ENCODE results near the gene TMEFF2.

The TMEFF2 gene, protein sequence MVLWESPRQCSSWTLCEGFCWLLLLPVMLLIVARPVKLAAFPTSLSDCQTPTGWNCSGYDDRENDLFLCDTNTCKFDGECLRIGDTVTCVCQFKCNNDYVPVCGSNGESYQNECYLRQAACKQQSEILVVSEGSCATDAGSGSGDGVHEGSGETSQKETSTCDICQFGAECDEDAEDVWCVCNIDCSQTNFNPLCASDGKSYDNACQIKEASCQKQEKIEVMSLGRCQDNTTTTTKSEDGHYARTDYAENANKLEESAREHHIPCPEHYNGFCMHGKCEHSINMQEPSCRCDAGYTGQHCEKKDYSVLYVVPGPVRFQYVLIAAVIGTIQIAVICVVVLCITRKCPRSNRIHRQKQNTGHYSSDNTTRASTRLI

DNA sequence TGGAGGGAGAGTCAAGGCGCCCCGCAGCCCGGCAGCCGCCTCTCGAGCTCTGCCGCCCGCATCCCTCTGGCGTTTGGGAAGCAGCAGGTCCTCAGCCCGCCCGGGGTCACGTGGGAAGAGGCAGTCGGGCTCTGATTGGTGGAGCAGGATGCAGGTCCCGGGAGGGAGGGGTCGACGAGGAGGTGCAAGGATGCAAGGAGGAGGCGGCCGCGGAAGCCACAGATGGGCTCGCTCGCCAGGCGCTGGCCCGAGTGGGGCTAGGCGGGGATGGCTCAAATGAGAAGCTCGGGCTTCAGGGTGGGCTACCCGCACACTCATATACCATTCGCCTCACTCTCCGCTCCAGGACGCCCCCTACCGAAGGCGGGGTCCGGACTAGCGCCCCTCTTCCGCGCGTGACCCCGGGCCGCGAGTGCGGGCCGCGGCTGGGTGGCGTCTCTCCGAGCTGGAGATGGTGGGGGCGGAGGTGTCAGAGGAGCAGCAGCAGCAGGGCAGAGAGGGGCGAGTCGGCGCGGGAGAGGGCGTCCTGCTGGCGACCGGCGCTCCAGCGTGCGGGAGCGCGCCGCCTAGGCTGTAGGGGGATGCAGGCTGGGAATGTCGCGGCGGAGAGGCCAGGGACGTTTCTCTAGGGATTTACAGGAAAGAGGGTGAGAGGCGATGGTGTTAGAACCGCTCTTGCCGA, at the start of gene TMEFF2:
Gene TMEFF2 (minus strand): TSS at position 68 of the 682 bp plus-strand sequence. CDS start 409 bp downstream, outside the sequence.
- peak; percentile 35 for DNase-seq

DNA sequence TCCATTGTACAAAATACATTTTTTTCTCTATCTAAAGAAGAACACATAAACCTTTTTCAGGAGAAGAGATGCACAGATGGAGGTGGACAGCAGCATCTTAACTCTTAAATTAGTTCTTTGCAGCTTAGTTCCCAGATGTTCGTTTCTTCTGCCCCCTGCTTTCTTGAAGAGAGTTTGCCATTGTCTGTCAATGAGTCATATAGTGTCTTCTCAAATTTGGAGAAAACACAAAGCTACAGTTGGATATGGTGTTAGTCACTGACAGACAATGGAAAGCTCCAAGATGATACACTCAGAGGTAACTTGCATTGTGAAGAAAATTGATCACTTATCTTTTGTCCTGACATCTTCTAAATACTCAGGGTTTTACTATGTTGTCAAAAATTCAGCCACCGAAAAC, 48.8 kb upstream of the TMEFF2 start:
- DNase-seq = no peak

DNA sequence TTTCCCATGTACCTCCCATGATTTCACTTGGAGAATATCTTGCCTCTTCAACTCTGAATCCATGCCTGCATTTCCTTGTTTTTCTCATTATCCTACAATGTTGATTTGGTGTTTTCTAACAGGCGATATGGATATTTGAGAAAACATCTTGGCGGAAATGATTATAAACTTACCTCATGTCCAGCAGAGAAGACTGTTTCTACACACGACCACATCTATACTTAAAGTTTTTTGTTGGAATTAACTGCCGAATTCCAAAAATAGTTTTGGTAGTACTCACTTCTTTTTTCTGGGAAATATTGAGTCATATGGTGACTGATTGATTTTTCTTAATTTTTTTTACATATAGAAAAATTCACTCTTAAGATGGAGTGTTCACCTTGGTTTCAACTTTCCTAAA, 41.4 kb upstream of the TMEFF2 start:
- no peak for DNase-seq

DNA sequence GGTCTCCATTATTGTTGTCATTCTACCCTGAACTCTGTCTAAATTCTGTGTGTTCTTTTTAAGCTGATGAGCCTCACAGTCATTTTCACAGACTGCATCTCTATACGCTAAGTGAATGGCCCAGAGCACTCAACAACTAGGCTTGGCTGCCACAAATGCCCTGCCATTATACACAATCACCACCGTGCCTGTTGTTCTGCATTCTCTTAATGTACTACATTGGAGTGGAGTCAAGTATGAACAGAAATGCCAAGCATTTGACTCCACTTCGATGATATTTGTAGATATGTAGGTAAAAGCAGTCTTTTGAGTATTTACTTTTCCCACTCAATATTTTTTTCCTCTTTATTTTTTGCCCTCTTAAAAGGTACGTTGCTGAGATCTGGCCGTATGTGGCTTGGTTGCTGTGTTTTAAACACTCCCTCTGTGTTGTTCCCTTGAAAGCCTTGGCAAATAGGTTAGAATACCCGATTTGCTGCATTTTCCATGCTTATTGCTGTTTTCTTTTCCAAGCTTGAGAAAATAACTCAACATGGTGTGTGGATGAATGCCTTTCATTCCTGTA, 36.2 kb upstream of the TMEFF2 start:
- DNase-seq = no peak

DNA sequence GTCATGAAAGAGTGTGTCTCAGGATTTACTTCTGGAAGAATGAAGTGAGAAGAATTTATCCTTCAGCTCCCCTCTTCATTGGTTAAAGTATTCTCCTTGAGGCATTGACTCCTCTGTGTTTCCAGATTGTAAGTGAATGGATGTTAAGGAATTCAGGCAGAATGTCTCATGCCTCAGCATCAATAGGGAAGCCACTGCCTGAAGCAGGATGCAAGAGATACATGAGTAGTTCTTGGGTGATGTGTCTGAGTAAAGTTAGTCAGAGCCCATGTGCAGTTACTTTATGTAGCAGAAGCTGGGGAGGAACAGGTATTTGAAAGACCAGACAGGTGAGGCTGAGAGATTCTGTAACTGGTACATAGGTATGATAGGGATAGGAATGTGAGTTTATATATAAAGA, 34.0 kb upstream of the TMEFF2 start:
- DNase-seq = no peak

DNA sequence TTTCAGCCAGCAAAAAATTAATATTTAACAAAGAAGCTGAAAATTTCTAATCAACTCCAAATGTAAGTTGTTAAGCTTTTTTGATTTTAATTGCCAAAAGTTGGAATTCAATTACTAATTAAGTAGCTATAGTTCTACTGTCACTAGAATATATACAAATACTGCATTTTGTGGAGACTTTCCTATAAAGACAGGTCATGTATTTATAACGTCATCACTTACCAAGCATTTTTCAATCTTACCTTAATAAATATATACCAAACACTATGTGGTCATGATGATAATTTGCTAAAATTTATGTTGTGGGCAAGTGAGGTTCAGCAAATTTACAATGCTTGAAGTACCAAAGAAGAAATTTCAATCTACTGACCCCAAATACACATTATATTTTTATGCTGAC, 24.2 kb upstream of the TMEFF2 start:
- DNase-seq = no peak

DNA sequence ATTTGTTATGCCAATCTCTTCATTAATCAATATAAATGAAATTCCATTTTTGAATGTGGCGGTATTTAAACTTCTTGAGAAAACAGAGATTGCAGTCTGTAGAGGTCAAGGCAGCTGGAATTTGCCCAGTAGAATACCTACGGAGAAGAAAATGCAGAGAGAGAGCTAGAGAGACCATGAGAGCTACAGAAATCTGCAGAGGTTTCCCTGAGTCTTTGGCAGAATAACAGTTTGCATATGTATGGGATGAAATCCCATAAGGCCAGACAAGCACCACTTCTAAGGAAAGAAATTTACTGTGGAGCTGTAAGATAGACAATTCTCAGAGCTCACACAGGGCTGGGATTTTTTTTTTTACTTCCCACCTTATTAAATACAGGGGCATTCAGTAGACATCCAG, 23.6 kb upstream of the TMEFF2 start:
- DNase-seq = no peak

DNA sequence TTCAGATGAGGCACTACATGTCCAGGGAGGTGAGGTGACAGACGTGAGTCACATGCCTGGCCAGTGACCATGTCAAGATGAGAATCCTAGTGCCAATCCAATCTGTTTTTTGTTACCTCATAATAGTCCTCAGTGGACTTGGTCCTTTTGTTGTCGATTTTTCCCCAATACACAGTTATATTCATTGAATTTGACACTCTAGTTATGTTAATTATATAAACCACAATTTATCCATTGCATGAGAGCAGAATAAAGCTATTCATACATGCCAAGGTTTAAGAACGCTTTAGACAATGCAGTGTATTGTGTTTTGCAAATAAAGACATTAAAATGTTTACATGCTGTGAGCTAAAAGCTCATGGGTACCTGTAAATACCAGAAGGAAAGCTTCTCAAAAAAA, 21.6 kb upstream of the TMEFF2 start:
- DNase-seq = no peak

DNA sequence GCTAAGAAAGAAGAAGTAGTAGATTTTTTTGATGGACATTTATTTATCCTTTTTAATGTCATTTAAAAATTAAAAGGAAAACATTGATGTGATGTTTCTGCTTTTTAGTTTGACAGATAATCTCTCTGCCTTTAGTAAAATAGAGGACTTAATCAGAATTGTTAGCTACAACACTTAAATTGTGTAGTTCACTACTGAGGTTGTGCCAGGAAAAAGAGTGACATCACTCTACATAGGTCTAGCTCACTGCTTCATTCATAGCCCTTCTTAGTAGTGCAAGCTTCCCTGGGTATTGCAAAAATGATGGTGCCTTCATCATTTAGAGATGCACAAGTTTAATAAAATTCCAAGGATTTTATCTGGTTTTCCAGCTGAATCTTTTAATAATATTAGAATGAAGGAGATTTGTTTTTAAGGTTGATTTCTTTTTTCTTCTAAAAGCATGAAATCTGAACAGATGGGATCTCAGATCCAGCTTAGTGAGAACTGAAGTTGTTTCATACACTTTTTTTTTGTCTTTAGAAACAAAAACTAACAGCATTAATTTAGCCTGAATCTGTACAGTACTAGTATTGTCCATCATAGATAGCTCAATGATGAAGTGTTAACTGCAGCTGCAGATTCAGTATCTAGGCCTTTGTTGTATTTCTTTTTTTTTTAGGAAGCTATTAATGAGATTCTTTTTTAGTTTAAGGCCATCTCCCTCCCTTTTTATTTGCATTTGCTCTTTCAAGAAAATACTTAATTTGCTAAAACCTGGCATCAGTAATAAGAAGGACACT, 20.6 kb upstream of the TMEFF2 start:
- no peak for DNase-seq

DNA sequence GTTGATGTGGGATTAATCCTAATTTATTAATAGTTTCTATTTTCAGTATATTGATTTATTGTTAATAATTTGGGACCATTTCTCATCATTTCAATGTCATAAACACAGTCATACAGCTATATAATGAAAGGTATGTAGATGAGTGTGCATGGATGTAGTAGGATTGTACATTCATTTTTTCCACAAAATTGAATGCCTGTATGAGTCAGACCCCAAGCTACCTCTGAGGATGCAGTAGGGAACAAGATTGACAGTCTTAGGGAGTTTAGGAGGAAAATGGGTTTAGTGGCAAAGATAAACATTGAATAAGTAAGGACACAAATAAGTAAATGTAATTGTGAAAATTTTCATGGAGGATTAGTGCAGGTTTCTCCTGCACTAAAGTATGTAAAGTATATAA, 14.1 kb upstream of the TMEFF2 start:
- no peak for DNase-seq

DNA sequence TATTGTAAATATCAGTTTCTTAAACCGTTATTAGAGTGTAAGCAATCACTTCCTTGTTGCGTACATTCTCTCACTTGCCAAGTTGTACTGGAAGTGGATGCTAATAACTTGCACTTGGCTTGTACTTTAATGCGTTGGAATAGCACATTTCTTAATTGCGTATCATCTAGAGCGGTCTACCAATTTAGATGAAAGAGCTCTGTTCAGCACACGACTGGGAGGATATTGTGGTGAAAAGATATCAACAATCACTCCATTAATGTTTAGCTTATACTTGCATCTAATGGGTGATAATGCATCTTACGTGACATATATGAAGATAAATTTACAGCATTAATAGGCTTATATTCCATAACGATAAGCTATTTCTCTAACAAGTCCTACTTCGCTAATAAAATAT, 11.7 kb upstream of the TMEFF2 start:
- no peak for DNase-seq

DNA sequence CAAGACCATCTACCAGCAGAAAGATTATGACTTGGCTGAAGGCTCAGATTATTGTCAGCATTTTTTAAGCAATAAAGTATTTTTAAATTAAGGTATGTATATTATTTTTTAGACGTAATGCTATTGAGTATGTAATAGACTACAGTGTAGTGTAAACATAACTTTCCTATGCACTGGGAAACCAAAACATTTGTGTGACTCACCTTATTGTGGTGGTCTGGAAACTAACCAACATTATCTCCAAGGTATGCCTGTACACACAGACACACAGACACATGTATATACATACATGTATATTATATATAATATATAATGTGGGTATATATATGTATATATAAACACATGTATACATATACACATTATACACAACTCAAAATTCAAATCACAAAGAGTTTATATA, 9.1 kb upstream of the TMEFF2 start:
- no peak for DNase-seq

DNA sequence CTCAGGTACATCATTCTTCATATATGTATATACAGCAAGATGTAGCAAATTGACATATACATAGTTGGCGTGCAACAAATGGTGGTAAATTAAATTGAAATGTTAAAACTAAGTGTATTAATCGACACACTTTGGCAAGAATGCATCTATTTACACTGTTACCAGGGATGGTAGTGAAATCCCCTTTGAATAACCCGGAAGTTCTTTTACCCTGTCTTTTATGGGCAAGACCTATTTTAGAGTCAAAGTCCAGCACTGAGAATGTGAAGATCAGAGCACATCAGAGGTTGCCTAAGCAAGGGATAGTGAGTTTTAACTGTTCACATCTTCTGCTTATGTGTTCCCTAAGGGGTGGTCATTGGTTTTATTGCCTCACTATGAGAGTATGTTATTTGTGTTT, 7.6 kb upstream of the TMEFF2 start:
- DNase-seq = no peak

DNA sequence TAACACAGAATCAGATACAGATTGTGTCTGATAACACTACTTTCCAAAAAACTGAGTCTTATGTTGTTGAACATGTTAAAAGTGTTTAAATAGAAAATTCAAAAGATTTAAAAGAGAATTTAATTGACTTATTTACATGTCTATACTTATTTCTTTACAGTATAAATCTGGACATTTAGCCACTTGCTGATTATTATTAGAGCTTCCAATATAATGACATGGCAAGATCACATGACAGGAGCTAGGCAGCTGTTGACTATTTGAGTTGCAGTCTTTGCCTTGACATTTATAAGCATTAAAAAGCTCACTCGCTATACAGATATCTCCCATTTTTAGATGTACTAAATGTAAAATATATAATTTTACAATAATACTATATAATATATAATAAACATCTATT, 6.4 kb upstream of the TMEFF2 start:
- DNase-seq = no peak

DNA sequence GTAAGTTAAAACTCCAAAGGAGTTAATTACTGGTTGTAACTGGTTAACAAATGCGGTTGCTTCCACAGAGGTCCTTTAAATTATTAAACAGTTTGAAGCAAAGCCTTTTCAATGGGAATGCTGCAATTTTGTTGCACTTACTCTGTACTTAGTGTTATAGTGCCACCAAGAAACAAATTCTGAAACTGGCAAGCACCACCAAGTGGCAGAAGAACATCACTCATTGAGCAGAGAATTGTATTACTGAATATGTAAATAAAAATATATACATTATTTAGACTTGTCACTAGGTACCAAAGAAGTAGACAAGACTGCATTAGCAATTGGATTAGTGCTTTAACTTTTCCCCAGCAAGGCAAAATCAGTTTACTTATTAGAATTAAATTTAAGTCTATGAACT, 2.6 kb upstream of the TMEFF2 start:
- no peak for DNase-seq

DNA sequence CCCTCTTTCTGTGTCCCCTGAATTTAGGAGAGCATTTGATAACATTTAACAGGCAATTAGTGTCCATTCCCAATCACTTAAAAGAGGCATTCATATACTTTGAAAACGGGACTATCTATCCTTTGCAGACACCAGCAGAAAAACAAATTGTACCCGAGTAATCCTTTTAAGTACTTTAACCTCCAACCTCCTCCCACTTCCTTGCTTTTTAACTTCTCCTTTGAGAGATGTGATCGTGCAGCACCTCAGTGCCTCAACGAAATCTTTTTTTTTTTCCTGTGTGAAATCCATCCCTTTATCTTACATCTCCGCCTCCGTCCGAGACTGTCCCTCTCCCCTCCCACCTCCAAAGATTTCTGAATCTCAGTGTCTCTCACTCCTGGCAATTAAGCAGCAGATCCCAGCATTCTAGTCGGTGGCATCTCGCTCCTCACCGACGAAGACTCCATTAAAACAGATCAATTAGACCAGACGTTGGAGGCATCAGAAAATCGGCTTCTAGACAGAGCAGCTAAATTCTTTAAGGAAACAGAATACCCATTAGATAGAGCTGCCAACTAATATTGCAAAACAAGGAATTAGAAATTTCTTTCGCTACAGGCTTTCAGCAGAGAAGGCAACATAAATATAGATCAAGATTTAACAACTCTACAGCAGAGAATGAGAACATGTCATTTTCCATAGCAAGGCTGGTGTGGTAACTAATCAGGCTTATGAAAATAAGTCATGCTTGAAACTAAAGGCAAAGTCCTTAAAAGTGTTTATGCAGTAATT, 1.9 kb upstream of the TMEFF2 start:
- DNase-seq = no peak

DNA sequence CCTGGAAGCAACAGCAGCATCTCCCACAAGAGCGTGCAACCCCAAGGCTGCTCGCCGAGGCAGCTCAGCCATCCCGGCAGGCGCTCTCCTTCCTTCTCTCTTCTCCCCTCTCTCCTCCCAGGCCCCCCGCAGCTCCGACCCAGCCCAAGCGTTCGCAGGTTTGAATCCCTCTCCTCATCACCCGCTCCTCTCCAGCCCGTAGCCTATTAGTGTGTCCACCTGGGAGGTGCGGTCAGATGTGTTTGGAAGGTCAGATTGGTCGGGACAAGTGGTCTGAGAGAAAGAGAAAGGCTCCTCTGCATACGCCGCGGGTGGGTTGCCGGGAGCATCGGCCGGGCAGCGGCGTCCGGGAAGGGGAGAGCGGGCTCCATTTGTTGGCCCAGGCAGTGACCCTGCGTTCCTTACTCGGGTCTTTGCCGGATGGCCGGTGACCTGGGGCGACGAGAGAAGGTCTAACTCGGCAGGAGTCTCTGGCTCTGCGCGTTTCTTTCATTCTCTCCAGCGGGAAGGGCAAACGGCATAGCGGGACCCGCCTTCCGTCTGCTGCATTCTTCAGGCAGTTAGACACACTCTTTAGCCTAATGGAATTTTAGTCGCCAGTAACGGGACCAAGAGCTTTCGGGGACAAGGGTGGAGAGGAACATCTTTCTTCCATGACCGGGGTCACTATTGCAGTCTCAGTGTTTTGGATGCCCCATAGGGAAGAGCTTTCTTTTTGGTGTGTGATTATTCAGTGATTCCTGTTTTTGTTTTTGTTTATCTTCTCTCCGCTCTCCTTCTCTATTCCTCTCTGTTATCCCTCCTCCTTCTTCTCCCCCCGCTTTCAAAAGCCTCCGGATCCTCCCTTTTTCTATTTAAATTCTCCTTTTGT, 1.1 kb upstream of the TMEFF2 start:
- DNase-seq = no peak

DNA sequence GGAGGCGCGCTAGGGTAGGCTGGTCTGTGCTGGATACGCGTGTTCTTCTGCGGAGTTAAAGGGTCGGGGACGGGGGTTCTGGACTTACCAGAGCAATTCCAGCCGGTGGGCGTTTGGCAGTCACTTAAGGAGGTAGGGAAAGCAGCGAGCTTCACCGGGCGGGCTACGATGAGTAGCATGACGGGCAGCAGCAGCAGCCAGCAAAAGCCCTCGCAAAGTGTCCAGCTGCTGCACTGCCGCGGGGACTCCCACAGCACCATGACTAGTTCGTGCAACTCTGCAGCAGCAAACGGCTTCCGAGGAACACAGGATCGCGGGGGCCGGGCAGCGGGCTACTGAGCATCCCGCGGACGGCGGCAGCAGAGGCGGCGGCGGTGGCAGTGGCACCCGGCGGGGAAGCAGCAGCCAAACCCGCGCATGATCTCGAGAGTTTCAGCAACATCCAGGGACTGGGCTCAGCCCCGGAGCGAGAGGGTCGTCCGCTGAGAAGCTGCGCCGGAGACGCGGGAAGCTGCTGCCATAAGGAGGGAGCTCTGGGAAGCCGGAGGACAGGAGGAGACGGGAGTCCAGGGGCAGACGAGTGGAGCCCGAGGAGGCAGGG, 368 bp downstream of the TMEFF2 start:
- DNase-seq = no peak

DNA sequence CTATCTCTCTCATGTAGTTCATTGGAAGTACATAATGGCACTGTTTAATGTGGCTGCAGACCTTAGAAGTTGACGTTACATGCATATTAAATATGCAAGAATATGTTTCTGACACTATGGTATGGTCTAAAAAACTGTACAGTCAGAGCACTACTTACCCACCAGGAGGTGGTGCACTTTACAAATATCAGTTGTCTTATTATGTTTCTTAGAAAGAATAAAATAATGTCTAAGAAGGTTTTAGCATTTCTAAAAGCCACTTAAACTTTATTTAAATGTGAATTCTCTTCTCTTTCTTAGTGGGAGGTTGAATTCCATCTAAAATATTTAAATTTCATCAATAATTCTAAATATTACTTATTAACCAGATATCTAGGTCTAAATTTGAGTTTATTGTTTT, 4.3 kb downstream of the TMEFF2 start:
- no peak for DNase-seq

DNA sequence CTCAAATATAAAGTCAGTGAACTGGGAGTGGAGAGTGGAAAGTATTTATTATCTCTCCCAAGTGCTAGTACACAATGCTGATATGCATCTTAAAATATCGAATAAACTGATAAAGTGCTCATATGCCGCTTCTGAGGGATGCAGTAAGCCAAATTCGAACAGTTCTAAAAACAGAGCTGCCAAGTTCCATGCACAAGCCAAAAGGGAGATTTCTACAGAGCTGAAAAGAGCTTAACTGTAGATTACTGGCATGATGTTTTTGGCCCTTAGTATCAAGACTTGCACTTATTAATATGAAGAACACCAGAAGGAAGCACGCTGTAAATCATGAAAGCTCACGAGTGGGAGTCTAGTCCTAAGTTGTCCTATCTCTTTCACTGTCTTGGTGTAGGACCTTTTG, 7.9 kb downstream of the TMEFF2 start:
- no peak for DNase-seq

DNA sequence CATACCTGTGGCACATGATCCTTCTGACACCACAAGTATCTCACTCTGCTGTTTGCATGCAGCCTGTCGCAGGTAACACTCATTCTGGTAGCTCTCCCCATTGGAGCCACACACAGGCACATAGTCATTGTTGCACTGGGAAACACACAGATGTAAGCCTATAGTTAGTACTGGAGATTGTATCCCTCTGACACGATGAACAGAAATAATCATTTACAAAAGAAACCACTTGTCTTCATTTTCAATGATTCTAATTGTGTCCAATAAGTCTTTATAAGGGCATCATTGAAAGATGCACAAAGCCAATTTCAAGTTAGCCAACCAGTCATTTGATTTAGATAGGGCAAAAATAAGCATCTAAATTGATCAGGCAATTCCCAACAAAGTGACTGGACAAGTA, 10.4 kb downstream of the TMEFF2 start:
- no peak for DNase-seq
